Subcutaneous adipose tissue (tissue), 4 donors: ENCODE data around the gene SLC35F6. TPM values are rescaled to one million over a fixed set of nuclear protein-coding genes. Genes with fewer than 3 reads are reported as not detected.

ENCODE experiments used
- total RNA-seq, 4 donors: library from RNA; depleted of rRNA; stranded (reverse); fragments of >200 nt; gene quantifications; one replicate each; pipeline ENCODE4 v1.1.0, GENCODE V29; 2016
- TF ChIP-seq, protein P1 (sequence below): fragments of 450-650 bp; IDR thresholded peaks from one replicate; pipeline ENCODE4 v1.5.1; 2016; ENCODE audit warnings: low read depth, mild to moderate bottlenecking, control low read depth, antibody characterized with exemption, moderate library complexity

Gene SLC35F6
- total RNA-seq, 4 donors from 2014 or later, result 49.5 to 63.1 (median 51.7) TPM

DNA sequence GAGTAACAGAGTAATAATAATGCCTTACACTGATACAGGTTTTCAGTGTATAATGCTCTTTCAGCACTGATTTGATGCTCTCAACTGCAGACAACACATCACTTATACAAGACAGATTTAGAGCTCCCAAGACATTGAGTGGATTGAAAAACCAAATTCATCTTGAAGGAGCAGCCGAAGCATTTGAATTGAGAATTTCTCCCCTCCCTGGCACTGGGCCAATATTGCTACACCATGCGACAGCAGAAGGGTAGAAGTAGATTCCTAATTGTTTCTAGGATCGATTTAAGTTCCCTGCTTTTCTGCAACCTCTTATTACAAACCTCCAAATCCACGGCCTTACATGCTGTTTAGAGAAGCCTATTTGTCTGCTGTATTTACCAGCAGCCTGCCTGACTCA lies 37.2 kb downstream of the SLC35F6 start:
- TF ChIP-seq, protein P1, sequence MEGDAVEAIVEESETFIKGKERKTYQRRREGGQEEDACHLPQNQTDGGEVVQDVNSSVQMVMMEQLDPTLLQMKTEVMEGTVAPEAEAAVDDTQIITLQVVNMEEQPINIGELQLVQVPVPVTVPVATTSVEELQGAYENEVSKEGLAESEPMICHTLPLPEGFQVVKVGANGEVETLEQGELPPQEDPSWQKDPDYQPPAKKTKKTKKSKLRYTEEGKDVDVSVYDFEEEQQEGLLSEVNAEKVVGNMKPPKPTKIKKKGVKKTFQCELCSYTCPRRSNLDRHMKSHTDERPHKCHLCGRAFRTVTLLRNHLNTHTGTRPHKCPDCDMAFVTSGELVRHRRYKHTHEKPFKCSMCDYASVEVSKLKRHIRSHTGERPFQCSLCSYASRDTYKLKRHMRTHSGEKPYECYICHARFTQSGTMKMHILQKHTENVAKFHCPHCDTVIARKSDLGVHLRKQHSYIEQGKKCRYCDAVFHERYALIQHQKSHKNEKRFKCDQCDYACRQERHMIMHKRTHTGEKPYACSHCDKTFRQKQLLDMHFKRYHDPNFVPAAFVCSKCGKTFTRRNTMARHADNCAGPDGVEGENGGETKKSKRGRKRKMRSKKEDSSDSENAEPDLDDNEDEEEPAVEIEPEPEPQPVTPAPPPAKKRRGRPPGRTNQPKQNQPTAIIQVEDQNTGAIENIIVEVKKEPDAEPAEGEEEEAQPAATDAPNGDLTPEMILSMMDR, result no peak

DNA sequence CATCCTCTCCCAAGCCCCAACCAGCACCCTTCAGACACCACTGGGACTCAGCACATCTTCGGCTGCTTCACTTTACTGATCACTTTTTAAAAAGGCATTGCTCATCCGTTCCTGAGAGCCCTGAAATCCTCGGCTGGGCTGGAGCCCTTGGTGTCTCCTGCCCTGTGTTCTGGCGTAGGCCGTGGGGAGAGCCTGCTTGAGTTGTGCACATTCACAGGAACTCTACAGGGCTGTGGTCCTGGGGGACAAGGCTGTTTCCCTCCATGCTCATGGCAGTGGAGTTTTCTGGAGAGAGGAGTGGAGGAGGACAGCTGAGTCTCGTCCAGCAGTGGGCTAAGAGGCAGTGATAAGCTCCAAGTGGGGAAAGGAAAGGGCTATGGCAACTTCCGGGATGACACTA lies 37.7 kb downstream of the SLC35F6 start:
- TF ChIP-seq, protein P1, result no peak

DNA sequence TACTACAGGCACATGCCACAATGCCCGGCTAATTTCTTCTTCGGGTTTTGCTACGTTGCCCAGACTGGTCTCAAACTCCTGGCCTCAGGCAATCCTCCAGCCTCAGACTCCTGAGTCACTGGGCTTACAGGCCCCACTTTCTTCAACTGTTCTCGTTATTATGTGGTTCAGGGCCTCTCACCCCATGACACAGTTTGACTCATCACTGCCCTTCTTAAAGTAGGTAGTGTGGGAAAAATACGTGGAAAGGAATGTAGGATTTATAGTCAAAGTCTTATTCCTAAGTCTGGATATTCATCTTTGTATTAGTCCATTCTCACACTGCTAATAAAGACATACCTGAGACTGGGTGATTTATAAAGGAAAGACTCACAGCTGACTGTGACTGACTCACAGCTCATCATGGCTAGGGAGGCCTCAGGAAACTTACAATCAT lies 41.2 kb downstream of the SLC35F6 start:
- TF ChIP-seq, protein P1, result no peak

DNA sequence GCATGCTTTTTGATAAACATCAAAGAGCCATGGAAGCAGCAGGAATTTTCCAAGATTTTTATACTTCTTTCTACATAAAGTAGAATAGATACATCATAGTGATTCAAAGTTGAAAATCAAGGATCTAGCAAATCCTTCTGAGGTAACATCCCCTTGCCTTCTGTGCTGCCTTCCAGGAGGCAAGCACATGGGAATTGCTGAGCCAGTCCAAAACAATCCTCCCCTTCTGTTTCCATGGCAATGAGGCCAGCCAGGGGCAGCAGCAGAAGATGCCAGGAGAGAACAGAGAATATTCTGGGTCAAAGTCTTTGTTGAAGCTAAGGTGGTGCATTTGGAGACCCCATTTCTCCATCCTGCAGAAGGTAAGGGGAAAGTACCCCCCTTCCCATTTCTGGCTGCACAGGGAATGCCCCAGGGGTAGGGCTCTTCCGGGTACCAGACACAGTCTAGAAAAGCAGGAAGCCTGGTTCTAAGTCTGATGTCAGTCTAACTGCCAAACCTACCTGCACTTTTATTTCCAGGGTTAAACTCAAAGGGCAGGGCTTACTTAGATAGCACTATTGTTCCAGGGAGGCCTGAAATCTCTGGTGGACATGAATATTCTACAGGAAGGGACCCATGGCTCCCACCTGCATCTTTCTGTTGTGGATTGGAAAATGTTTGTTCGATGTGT lies 43.8 kb downstream of the SLC35F6 start:
- TF ChIP-seq, protein P1, result no peak

DNA sequence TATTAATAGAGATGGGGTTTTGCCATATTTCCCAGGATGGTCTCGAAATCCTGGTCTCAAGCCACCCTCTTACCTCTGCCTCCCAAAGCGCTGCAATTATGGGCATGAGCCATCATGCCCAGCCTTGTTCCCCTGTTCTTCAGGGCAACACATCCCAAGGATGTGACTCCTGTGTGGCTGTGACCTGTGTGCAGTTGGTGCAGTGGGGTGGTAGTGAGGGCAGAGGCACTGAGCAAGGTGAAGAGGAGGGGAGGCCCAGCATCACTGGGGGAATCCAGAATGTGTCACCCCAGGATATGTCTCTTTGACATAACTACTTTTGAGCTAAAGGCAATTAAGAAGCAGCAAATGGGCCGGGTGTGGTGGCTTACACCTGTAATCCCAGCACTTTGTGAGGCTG lies 45.1 kb downstream of the SLC35F6 start:
- TF ChIP-seq, protein P1, result no peak

DNA sequence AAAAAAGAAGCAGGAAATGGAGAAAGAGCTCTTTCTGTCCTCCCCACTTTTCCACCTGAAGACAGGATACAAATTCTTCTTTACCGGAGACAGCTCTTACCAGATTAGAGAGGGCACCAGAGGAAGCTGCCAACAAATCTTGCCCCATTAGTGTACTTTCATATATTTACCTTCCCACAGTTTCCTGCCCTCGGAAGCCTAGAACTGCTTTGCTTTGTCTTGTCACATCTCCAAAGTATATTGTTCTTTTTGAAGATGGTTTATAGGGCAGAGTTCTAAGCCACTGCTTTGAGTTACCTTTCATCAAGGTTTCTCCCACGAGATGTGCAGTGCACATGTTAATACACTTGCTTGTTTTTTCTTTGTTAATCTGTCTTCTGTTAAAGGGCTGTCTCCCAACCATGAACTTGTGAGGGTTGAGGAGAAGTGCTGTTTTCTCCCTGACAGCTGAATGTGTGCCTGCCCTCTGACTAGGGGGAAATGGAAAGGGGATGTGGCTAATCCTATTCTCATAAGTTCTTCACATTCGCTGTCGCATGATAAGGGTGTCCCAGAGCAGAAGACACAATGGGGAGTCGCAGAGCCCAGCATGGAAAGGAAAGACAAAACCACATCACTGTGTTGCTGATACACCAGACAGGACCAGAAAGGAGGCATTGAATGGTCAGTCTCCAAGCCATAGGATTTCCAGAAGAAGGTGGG lies 45.9 kb downstream of the SLC35F6 start:
- TF ChIP-seq, protein P1, result no peak

DNA sequence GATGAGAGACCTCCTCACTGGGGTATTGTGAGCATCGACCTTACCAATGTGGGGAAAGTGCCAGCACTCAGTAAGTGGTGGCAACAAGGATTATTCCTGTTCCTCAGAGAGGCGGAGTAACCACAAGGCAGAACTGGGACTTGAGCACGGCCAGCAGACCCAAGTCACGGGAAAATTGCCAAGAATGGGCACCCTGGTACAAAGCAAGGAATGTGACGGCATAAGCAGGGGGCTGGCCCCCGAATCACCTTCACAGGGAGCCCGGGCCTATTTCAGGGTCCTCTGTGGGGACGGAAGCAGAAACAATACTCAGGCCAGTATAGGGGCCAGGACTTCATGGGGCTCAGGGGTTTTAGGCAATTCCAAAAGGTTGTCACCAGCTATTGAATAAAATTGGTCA lies 47.2 kb downstream of the SLC35F6 start:
- TF ChIP-seq, protein P1, result no peak
